ENCODE measurements around the gene SREBF1.

Gene SREBF1

GRCh38 chr17:17783116-17783824 is 53.5 kb downstream of the SREBF1 start:
- H3K27me3 Mint-ChIP-seq: peaks cover 4% of the 10 kb centered on the region
- H3K9me3 Mint-ChIP-seq: no peaks in the 10 kb centered on the region
- no peak overlapping the region for H3K27ac Mint-ChIP-seq
- H3K4me3 Mint-ChIP-seq: peak overlapping the region; percentile 68
- H3K4me1 Mint-ChIP-seq (ENCODE audit: low read depth): peaks cover 26% of the 10 kb centered on the region
- no peaks in the 10 kb centered on the region for H3K36me3 Mint-ChIP-seq (ENCODE audit: low read depth)

GRCh38 chr17:17782523-17783115 is 54.2 kb downstream of the SREBF1 start:
- Mint-ChIP-seq H3K27me3 (peaks cover 4% of the 10 kb centered on the region), H3K27ac (no peak overlapping the region), H3K4me3 (peak overlapping the region; percentile 60)

GRCh38 chr17:17781591-17782496 is 54.9 kb downstream of the SREBF1 start:
- peaks cover 4% of the 10 kb centered on the region for H3K27me3 Mint-ChIP-seq
- no peaks in the 10 kb centered on the region for H3K36me3 Mint-ChIP-seq (ENCODE audit: low read depth)
- H3K9me3 Mint-ChIP-seq: no peaks in the 10 kb centered on the region
- no peak overlapping the region for H3K27ac Mint-ChIP-seq
- H3K4me1 Mint-ChIP-seq (ENCODE audit: low read depth): peaks cover 26% of the 10 kb centered on the region
- H3K4me3 Mint-ChIP-seq: peak overlapping the region; percentile 55

More at GRCh38 chr17:17782523-17783115, 54.2 kb downstream of the SREBF1 start:
- Mint-ChIP-seq H3K4me1 (ENCODE audit: low read depth) (peaks cover 26% of the 10 kb centered on the region), H3K9me3 (no peaks in the 10 kb centered on the region), H3K36me3 (ENCODE audit: low read depth) (no peaks in the 10 kb centered on the region)

- H3K27ac Mint-ChIP-seq: no peak overlapping the region
- H3K4me3 Mint-ChIP-seq: no peak overlapping the region
- H3K4me1 Mint-ChIP-seq (ENCODE audit: low read depth): peaks cover 26% of the 10 kb centered on the region
- no peaks in the 10 kb centered on the region for H3K36me3 Mint-ChIP-seq (ENCODE audit: low read depth)
- no peaks in the 10 kb centered on the region for H3K9me3 Mint-ChIP-seq
- H3K27me3 Mint-ChIP-seq: peaks cover 4% of the 10 kb centered on the region
These were observed 55.7 kb downstream of the SREBF1 start for GRCh38 chr17:17780922-17781590.

- Mint-ChIP-seq H3K4me1 (ENCODE audit: low read depth) (peaks cover 11% of the 10 kb centered on the region), H3K27me3 (peaks cover 4% of the 10 kb centered on the region), H3K27ac (no peak overlapping the region), H3K36me3 (ENCODE audit: low read depth) (no peaks in the 10 kb centered on the region), H3K9me3 (no peaks in the 10 kb centered on the region), H3K4me3 (no peak overlapping the region)
These were observed 57.7 kb downstream of the SREBF1 start for GRCh38 chr17:17779015-17779611.

- Mint-ChIP-seq H3K4me3 (no peak overlapping the region), H3K4me1 (ENCODE audit: low read depth) (peaks cover 11% of the 10 kb centered on the region)
These were observed 58.3 kb downstream of the SREBF1 start for GRCh38 chr17:17778308-17779014.

GRCh38 chr17:17776889-17777288 is 59.9 kb downstream of the SREBF1 start:
- Mint-ChIP-seq H3K4me3 (no peak overlapping the region), H3K9me3 (no peaks in the 10 kb centered on the region), H3K4me1 (ENCODE audit: low read depth) (peaks cover 20% of the 10 kb centered on the region), H3K27me3 (peaks cover 4% of the 10 kb centered on the region), H3K27ac (no peak overlapping the region), H3K36me3 (ENCODE audit: low read depth) (no peaks in the 10 kb centered on the region)

More at GRCh38 chr17:17778308-17779014, 58.3 kb downstream of the SREBF1 start:
- H3K9me3 Mint-ChIP-seq: no peaks in the 10 kb centered on the region
- H3K27ac Mint-ChIP-seq: no peak overlapping the region
- H3K36me3 Mint-ChIP-seq (ENCODE audit: low read depth): no peaks in the 10 kb centered on the region
- peaks cover 4% of the 10 kb centered on the region for H3K27me3 Mint-ChIP-seq

- no peaks in the 10 kb centered on the region for H3K36me3 Mint-ChIP-seq (ENCODE audit: low read depth)
- H3K27ac Mint-ChIP-seq: peak overlapping the region; percentile 68
- peaks cover 14% of the 10 kb centered on the region for H3K4me1 Mint-ChIP-seq (ENCODE audit: low read depth)
- no peaks in the 10 kb centered on the region for H3K27me3 Mint-ChIP-seq
- no peak overlapping the region for H3K4me3 Mint-ChIP-seq
- no peaks in the 10 kb centered on the region for H3K9me3 Mint-ChIP-seq
These were observed 62.5 kb downstream of the SREBF1 start for GRCh38 chr17:17774009-17774881.

GRCh38 chr17:17772231-17772630 is 64.6 kb downstream of the SREBF1 start:
- Mint-ChIP-seq H3K27me3 (no peaks in the 10 kb centered on the region), H3K4me3 (no peak overlapping the region), H3K4me1 (ENCODE audit: low read depth) (peaks cover 14% of the 10 kb centered on the region), H3K36me3 (ENCODE audit: low read depth) (no peaks in the 10 kb centered on the region), H3K27ac (no peak overlapping the region), H3K9me3 (no peaks in the 10 kb centered on the region)

GRCh38 chr17:17771498-17772201 is 65.1 kb downstream of the SREBF1 start:
- H3K9me3 Mint-ChIP-seq: no peaks in the 10 kb centered on the region
- H3K4me1 Mint-ChIP-seq (ENCODE audit: low read depth): peaks cover 17% of the 10 kb centered on the region
- H3K27ac Mint-ChIP-seq: no peak overlapping the region
- H3K27me3 Mint-ChIP-seq: no peaks in the 10 kb centered on the region
- no peak overlapping the region for H3K4me3 Mint-ChIP-seq
- H3K36me3 Mint-ChIP-seq (ENCODE audit: low read depth): no peaks in the 10 kb centered on the region

GRCh38 chr17:17770632-17771044 is 66.1 kb downstream of the SREBF1 start:
- Mint-ChIP-seq H3K27ac (no peak overlapping the region), H3K27me3 (no peaks in the 10 kb centered on the region), H3K4me1 (ENCODE audit: low read depth) (peaks cover 27% of the 10 kb centered on the region), H3K9me3 (no peaks in the 10 kb centered on the region), H3K36me3 (ENCODE audit: low read depth) (no peaks in the 10 kb centered on the region), H3K4me3 (no peak overlapping the region)

- no peaks in the 10 kb centered on the region for H3K9me3 Mint-ChIP-seq
- H3K4me1 Mint-ChIP-seq (ENCODE audit: low read depth): peaks cover 33% of the 10 kb centered on the region
- H3K36me3 Mint-ChIP-seq (ENCODE audit: low read depth): no peaks in the 10 kb centered on the region
- H3K4me3 Mint-ChIP-seq: no peak overlapping the region
- H3K27ac Mint-ChIP-seq: no peak overlapping the region
- H3K27me3 Mint-ChIP-seq: no peaks in the 10 kb centered on the region
These were observed 66.7 kb downstream of the SREBF1 start for GRCh38 chr17:17769869-17770631.
